DND-41 (cell line): Measurements from ENCODE around the gene BCAP29.

Experiments used
- ATAC-seq: fragments of 200-7000 bp; cut with Tn5 transposase; 3 replicates; pipeline ENCODE4 v1.9.1; 2021; ENCODE audit warnings: low read depth; ENCODE audit not compliant: insufficient read depth
- DNase-seq: peaks from one replicate; pipeline ENCODE4 v3.0.0-alpha.2; 2020
- H2AFZ ChIP-seq: 2 replicates; pipeline ENCODE4 v1.6.0; 2012; ENCODE audit warnings: low read depth, low read length
- H3K27ac ChIP-seq: 2 replicates; pipeline ENCODE4 v1.5.1; 2012; ENCODE audit warnings: low read length, inconsistent platforms
- H3K27me3 ChIP-seq: fragments of 200-600 bp; sonication (generic); 2 replicates; pipeline ENCODE4 v1.6.0; 2012; ENCODE audit warnings: low read length, mild to moderate bottlenecking, inconsistent platforms; ENCODE audit not compliant: insufficient read depth, poor library complexity
- H3K36me3 ChIP-seq: 2 replicates; pipeline ENCODE4 v1.5.1; 2012; ENCODE audit warnings: low read length, inconsistent platforms; ENCODE audit not compliant: insufficient read depth
- H3K4me1 ChIP-seq: 2 replicates; pipeline ENCODE4 v1.5.1; 2012; ENCODE audit warnings: mild to moderate bottlenecking, low read length; ENCODE audit not compliant: insufficient read depth
- H3K4me2 ChIP-seq: 2 replicates; pipeline ENCODE4 v1.6.0; 2012; ENCODE audit warnings: mild to moderate bottlenecking, moderate library complexity, low read length, inconsistent platforms; ENCODE audit not compliant: insufficient read depth
- H3K4me3 ChIP-seq, 2 experiments: fragments of 200-600 bp in 1 of 2; shearing (Covaris generic) in 1 of 2; 2 replicates each; pipeline ENCODE4 v1.5.1; 2012 to 2016; ENCODE audit warnings: inconsistent platforms in 2 of 2, low read length in 2 of 2, mild to moderate bottlenecking in 2 of 2, low read depth in 1 of 2, moderate library complexity in 1 of 2
- H3K79me2 ChIP-seq: 2 replicates; pipeline ENCODE4 v1.6.0; 2012; ENCODE audit warnings: low read length, inconsistent platforms; ENCODE audit not compliant: insufficient read depth
- H3K9ac ChIP-seq: 2 replicates; pipeline ENCODE4 v1.6.0; 2012; ENCODE audit warnings: low read depth, mild to moderate bottlenecking, inconsistent platforms, low read length, moderate library complexity
- H3K9me3 ChIP-seq: 2 replicates; pipeline ENCODE4 v1.5.1; 2012; ENCODE audit warnings: low read length, moderate library complexity, mild to moderate bottlenecking, inconsistent platforms; ENCODE audit not compliant: insufficient read depth, severe bottlenecking
- H4K20me1 ChIP-seq: 2 replicates; pipeline ENCODE4 v1.6.0; 2012; ENCODE audit warnings: low read length; ENCODE audit not compliant: insufficient read depth
- EZH2 ChIP-seq: IDR thresholded peaks from 3 replicates; pipeline ENCODE4 v1.6.1; 2012; ENCODE audit warnings: borderline replicate concordance, low read depth, mild to moderate bottlenecking, moderate library complexity, low read length, inconsistent platforms; ENCODE audit not compliant: severe bottlenecking
- TF ChIP-seq, protein P1 (sequence below): IDR thresholded peaks from 2 replicates; pipeline ENCODE4 v1.5.1; 2012; ENCODE audit warnings: borderline replicate concordance, low read length, moderate library complexity, mild to moderate bottlenecking; ENCODE audit not compliant: poor library complexity, severe bottlenecking; ENCODE audit errors: extremely low read depth

The BCAP29 gene

DNA sequence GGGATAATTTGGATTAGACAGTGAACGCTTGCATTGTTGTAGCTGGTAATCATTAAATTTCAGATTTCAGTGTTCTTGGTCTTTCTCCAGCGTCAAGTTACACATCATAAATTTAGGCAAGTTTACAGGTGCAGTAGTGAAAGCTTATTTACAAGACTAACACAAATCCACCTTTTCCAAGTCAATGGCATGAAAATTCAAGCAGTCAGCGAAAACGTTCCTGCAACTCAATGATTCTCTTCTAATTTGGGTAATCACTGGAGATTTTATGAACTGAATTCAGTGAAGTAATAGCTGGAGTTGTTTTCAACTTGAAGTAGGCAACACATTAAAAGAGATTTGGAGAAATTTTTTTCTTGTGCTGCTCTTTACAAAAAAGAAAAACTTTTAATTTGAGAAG is 17.9 kb downstream of the BCAP29 start:
- Histone ChIP-seq H4K20me1 (no peaks in the 10 kb centered on the region), H3K79me2 (no peaks in the 10 kb centered on the region), H3K4me1 (no peaks in the 10 kb centered on the region), H2AFZ (no peak overlapping the region), H3K27me3 (no peaks in the 10 kb centered on the region), H3K4me3 (no peak overlapping the region), H3K4me2 (no peak overlapping the region), H3K36me3 (peaks cover 42% of the 10 kb centered on the region), H3K9me3 (no peaks in the 10 kb centered on the region), H3K27ac (no peak overlapping the region), H3K9ac (no peak overlapping the region)
- DNase-seq, result no peak
- no peak for ATAC-seq
- TF ChIP-seq, protein P1, sequence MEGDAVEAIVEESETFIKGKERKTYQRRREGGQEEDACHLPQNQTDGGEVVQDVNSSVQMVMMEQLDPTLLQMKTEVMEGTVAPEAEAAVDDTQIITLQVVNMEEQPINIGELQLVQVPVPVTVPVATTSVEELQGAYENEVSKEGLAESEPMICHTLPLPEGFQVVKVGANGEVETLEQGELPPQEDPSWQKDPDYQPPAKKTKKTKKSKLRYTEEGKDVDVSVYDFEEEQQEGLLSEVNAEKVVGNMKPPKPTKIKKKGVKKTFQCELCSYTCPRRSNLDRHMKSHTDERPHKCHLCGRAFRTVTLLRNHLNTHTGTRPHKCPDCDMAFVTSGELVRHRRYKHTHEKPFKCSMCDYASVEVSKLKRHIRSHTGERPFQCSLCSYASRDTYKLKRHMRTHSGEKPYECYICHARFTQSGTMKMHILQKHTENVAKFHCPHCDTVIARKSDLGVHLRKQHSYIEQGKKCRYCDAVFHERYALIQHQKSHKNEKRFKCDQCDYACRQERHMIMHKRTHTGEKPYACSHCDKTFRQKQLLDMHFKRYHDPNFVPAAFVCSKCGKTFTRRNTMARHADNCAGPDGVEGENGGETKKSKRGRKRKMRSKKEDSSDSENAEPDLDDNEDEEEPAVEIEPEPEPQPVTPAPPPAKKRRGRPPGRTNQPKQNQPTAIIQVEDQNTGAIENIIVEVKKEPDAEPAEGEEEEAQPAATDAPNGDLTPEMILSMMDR, result no peak
- no peak for TF ChIP-seq EZH2

DNA sequence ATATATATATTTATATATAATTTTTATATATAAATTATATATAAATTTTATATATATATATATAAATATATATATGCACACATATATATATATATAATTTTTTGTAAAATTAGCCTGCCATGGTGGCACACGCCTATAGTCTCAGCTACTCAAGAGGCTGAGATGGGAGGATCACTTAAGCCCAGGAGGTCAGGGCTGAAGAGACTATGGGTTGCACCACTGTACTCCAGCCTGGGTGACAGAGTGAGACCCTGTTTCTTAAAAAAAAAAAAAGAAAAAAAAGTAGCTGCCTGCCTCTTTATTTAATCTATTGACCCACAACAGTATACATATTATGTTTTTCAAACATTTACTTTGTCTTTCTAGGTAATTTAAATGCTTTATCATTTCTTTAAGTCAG is 19.2 kb downstream of the BCAP29 start:
- no peak for ATAC-seq
- H3K27me3 ChIP-seq, result no peaks in the 10 kb centered on the region
- TF ChIP-seq EZH2, result no peak
- TF ChIP-seq, protein P1, result no peak
- H3K27ac ChIP-seq, result no peak overlapping the region
- no peaks in the 10 kb centered on the region for H3K79me2 ChIP-seq
- H3K4me2 ChIP-seq, result no peak overlapping the region
- no peaks in the 10 kb centered on the region for H3K4me1 ChIP-seq
- H3K4me3 ChIP-seq, result no peak overlapping the region
- H2AFZ ChIP-seq, result no peak overlapping the region
- H4K20me1 ChIP-seq, result no peaks in the 10 kb centered on the region
- H3K9ac ChIP-seq, result no peak overlapping the region
- H3K36me3 ChIP-seq, result peaks cover 42% of the 10 kb centered on the region
- H3K9me3 ChIP-seq, result no peaks in the 10 kb centered on the region
- DNase-seq, result no peak

DNA sequence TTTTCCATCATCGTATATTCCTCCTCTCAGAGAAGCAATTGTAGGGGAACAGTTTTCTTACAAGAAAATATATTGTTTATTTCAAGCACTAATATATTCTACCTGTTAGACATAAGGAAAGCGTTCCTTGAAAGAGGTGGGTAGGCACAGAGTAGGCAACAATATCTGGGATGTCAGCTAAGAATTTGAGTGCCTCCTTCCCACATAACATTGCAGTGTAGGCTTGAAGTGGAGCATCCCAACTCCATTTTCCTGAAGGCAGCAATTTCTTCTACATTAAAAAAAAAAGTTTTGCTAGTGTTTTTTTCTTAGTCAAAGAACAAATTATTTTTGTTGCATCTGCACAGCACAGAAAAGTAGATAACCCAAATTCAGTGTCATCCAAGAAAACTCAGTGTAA is 20.8 kb downstream of the BCAP29 start:
- TF ChIP-seq EZH2, result no peak
- TF ChIP-seq, protein P1, result no peak
- no peaks in the 10 kb centered on the region for H3K9me3 ChIP-seq
- no peak for DNase-seq
- H3K4me3 ChIP-seq, result no peak overlapping the region
- no peak overlapping the region for H3K9ac ChIP-seq
- no peaks in the 10 kb centered on the region for H3K79me2 ChIP-seq
- no peak overlapping the region for H3K4me2 ChIP-seq
- H4K20me1 ChIP-seq, result no peaks in the 10 kb centered on the region
- no peaks in the 10 kb centered on the region for H3K27me3 ChIP-seq
- H3K36me3 ChIP-seq, result peaks cover 41% of the 10 kb centered on the region; the same call in 1 of the 2 replicates
- no peak for ATAC-seq
- no peak overlapping the region for H2AFZ ChIP-seq
- no peak overlapping the region for H3K27ac ChIP-seq
- H3K4me1 ChIP-seq, result no peaks in the 10 kb centered on the region
